HG02943 (cell line): ENCODE measurements around the gene ABHD12B.
"Not testable (repeated sequence)": the region's sequence is repeated elsewhere in the genome, so short reads cannot be mapped to it uniquely, and the experiment has no call there.

Source experiments
- ATAC-seq: cut with Tn5 transposase; IDR thresholded peaks from one replicate; pipeline ENCODE4 v1.9.1; 2021; ENCODE audit warnings: mild to moderate bottlenecking, low read depth, moderate library complexity; ENCODE audit not compliant: unreplicated experiment

The ABHD12B gene

GRCh38 chr14:50883827-50884197 lies 12.0 kb downstream of the ABHD12B start:
- no peak for ATAC-seq

GRCh38 chr14:50887476-50887875 lies 15.6 kb downstream of the ABHD12B start:
- no peak for ATAC-seq

- no peak for ATAC-seq
Observed at GRCh38 chr14:50892255-50892654, 20.4 kb downstream of the ABHD12B start.

GRCh38 chr14:50896421-50896820 lies 24.6 kb downstream of the ABHD12B start:
- ATAC-seq, result not testable (repeated sequence)

- not testable (repeated sequence) for ATAC-seq
Observed at GRCh38 chr14:50897005-50897404, 25.2 kb downstream of the ABHD12B start.

GRCh38 chr14:50897658-50898175 lies 25.9 kb downstream of the ABHD12B start:
- no peak for ATAC-seq

GRCh38 chr14:50901361-50901760 lies 29.5 kb downstream of the ABHD12B start:
- no peak for ATAC-seq

- no peak for ATAC-seq
Observed at GRCh38 chr14:50904719-50905118, 32.9 kb downstream of the ABHD12B start.

- ATAC-seq, result no peak
Observed at GRCh38 chr14:50906326-50907065, 34.6 kb downstream of the ABHD12B start.

GRCh38 chr14:50910495-50911420 lies 38.9 kb downstream of the ABHD12B start:
- ATAC-seq, result no peak

GRCh38 chr14:50917449-50917848 lies 45.6 kb downstream of the ABHD12B start:
- ATAC-seq, result no peak

GRCh38 chr14:50919524-50919923 lies 47.7 kb downstream of the ABHD12B start:
- ATAC-seq, result not testable (repeated sequence)

GRCh38 chr14:50920482-50921230 lies 48.8 kb downstream of the ABHD12B start:
- no peak for ATAC-seq

GRCh38 chr14:50922803-50923202 lies 51.0 kb downstream of the ABHD12B start:
- ATAC-seq, result no peak

- ATAC-seq, result no peak
Observed at GRCh38 chr14:50924236-50924635, 52.4 kb downstream of the ABHD12B start.

- no peak for ATAC-seq
Observed at GRCh38 chr14:50924843-50925242, 53.0 kb downstream of the ABHD12B start.

- ATAC-seq, result no peak
Observed at GRCh38 chr14:50926851-50927386, 55.1 kb downstream of the ABHD12B start.

- ATAC-seq, result no peak
Observed at GRCh38 chr14:50928002-50928635, 56.3 kb downstream of the ABHD12B start.

- no peak for ATAC-seq
Observed at GRCh38 chr14:50929506-50929905, 57.7 kb downstream of the ABHD12B start.

GRCh38 chr14:50931559-50931958 lies 59.7 kb downstream of the ABHD12B start:
- ATAC-seq, result no peak
